Fibroblast of lung (primary cell): Measurements from ENCODE around the gene PTPRA.

Experiments used
- CTCF ChIP-seq, 2 donors: IDR thresholded peaks in 1 of 2; conservative IDR thresholded peaks in 1 of 2; 1 replicate in 1 of 2; 2 replicates in 1 of 2; pipeline ENCODE4 v1.5.1; 2011 to 2012; ENCODE audit warnings: low read length in 2 of 2, control low read depth in 1 of 2, inconsistent platforms in 1 of 2, low read depth in 1 of 2, mild to moderate bottlenecking in 1 of 2
- EZH2 ChIP-seq: IDR thresholded peaks from 2 replicates; pipeline ENCODE4 v1.5.1; 2012; ENCODE audit warnings: low read length, control low read depth, mild to moderate bottlenecking; ENCODE audit errors: missing control alignments

- no peak for TF ChIP-seq CTCF (conservative IDR thresholded peaks at IDR 0.05 in 1 of 2, IDR thresholded peaks at IDR 0.05 in 1 of 2; ENCODE audit: low read depth in 1 of 2, low read length in 2 of 2)
- TF ChIP-seq EZH2, result no peak
Measured at GRCh38 chr20:2826655-2827054, 46.6 kb upstream of the PTPRA start.
